CD4-positive, alpha-beta T cell treated with Interleukin-6 at 100 ng/mL for 8 hours (primary cell): ENCODE measurements around the gene ICAM2.
"Not testable (repeated sequence)": the region's sequence is repeated elsewhere in the genome, so short reads cannot be mapped to it uniquely, and the experiment has no call there.

Experiments used
- DNase-seq: peaks from one replicate; pipeline ENCODE4 v3.0.0-alpha.2; 2020; ENCODE audit warnings: mixed read lengths, low spot score

The ICAM2 gene

GRCh38 chr17:64009571-64010402, 10.6 kb downstream of the ICAM2 start:
- no peak for DNase-seq

DNA sequence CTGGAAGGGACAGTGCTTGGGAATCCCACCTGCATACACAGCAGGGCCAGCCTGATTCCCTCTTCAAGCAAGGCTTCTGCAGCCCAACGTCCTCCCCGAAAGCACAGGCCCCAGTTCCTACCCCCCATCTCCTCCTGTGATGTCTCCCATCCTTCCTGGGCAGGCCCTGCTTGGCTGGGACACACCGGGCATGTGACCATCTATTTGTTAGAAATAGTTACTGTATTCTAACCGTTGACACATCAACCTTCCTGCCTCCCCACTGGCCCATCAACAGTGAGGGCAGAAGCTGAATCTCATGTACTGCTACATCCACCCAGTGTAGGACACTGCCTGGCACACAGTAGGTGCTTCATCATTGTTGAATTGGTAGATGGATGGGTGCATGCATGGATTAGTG, 11.6 kb downstream of the ICAM2 start:
- no peak for DNase-seq

- no peak for DNase-seq
Measured at GRCh38 chr17:64008346-64008745, 12.1 kb downstream of the ICAM2 start.

DNA sequence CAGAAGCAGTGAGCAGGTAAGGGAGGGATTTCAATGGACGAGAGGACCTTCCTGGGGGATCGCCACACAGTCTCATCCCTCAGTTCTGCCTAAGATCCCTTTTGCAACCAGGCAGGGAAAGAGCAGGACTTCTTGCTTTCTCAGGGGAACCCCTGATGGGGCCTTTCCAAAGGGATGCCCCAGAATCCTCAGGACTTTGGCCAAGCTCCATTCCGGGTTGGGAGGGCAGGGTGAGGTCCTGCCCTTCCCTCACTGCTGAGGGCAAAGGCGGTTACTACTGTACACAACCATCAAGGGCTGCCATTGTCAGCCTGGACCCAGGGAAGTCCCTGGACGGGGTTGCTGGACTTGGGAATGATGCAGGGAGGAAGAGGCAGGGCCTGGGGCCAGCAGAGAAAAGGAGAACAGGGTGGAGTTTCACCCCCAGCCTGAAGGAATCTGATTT, 12.6 kb downstream of the ICAM2 start:
- DNase-seq, result no peak

DNA sequence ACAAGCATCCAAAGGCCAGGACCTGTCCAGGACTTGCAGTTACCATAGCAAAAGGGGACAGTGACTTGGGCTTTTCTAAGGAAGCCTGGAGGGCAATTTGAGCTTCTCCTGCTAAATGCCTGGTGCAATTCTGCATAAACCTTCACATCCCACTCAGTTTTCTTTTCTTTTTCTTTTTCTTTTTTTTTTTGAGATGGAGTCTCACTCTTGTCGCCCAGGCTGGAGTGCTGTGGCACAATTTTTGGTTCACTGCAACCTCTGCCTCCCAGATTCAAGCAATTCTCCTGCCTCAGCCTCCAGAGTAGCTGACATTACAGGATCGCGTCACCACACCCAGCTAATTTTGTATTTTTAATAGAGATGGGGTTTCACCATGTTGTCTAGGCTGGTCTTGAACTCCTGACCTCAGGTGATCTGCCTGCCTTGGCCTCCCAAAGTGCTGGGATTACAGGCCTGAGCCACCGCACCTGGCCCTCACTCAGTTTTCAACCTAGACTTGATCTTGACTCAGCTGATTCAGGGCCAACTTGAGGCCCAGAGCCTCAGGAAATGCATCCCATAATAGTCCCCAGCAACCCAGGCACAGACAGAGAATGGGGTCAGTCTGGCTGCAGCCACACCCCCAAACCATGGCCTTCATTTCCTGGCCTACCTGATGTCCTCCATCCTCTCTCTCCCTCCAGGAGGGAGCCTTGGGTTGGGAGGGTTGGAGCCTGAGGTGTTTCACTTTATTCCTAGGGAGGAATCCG, 13.2 kb downstream of the ICAM2 start:
- not testable (repeated sequence) for DNase-seq

DNA sequence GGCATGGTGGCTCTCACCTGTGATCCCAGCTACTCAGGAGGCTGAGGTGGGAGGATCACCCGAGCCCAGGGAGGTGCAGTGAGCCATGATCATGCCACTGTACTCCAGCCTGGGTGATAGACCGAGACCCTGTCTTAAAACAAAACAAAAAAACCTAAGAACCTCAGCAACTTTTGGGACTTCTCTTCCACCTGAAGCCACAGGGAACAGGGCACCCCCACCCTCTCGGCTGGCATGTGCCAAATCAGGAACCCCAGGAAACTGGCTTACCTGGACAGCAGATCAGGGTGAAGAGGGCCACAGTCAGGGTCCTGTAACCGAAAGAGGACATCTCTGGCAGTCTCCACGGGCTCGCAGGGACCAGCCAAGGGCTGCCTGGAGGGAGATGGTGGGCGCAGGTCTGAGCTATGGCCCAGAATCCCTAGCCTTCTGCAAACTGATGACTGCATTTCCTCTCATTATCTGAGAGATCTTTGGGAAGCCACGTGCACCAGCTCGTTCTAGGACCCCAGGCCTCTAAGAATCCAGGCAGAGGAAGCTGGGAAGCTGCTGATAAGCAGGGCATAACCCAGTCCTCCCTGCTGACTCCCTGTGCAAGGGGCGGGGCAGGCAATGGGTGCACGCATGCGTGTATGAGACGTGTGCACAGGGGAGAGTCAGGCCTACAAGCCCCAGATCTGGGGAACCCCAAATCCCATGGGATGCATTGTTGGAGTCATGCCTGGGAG, 13.9 kb downstream of the ICAM2 start:
- DNase-seq, result no peak

DNA sequence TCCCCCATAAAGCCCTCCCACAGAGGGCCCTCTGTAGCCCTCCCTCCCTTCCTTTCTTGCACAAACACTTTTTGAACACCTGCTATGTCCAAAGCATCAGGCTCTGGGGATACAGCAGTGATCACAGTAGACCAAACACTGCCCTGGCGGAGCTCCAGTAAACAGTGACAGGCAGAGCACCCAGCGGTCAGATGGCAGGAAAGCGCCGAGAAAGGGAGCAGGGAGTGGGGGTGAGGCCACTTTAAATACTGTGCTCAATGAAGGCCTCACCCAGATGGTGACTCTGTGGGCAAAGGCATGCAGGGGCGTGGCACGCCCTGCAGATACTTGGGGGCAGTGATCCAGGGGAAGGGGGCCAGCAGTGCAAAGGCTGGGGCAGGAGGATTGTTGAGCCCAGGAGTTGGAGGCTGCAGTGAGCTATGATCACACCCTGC, 14.7 kb downstream of the ICAM2 start:
- DNase-seq, result no peak

DNA sequence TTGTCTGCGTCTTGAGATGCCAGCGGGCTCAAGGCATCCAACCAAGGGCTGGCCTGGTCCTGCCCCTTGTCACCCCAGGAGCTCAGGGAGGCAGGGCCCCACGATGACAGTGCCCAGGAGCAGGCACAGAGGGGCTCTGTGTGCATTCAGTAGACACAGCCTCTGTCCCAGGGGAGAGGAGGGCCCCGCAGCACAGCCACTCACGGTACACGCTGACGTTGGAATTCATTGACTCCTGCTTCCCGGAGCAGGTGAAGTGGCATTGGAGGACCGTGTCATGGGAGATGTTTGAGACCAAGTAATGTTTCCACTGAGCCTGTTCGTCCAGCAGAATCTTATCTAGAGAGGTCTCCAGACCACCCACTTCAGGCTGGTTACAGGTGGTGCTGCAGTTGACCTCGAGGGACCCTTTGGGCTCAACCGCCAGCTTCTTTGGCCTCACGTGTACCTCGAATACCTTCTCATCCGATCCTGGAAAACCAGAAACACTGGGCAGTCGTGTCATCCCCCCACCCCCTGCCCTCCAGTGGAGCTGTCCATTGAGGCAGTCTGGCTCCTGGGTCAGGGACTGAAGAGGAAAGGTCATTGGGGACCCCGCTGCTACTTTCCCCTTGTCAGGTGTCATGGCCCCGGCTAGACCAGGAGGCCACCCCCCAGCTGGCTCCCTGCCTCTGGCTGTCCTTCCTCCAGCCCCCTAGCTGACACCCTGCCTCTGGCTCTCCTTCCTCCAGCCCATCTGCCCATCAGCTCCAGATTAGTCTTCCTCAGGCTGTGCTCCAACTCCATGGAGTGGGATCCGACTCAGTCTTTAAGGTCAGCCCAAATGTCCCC, 15.3 kb downstream of the ICAM2 start:
- DNase-seq, result no peak

DNA sequence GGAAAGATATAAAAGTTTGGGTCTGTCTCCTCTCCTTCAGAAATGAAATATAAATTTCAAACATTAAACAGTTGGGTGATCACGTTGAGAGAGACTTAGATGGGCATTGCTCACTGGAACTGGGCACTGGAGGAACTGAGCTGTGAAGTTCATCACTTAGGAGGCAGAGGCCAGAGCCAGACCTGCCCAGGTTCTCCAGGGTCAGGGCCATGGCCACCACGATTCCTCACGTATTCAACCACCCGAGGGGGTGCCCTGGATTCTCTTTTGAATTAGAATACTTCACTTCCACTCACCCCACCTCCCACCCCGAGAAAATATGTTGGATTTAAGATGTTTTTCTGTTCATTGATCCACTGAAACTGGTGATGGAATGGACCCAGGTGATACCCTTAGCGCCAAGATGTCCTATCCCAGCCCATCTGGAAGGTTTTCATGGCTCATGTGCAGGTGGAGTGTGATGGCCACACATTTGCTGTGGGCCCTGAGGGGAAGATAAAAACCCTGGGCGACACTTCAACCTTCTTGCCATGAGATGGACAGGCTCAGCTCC, 16.1 kb downstream of the ICAM2 start:
- no peak for DNase-seq

DNA sequence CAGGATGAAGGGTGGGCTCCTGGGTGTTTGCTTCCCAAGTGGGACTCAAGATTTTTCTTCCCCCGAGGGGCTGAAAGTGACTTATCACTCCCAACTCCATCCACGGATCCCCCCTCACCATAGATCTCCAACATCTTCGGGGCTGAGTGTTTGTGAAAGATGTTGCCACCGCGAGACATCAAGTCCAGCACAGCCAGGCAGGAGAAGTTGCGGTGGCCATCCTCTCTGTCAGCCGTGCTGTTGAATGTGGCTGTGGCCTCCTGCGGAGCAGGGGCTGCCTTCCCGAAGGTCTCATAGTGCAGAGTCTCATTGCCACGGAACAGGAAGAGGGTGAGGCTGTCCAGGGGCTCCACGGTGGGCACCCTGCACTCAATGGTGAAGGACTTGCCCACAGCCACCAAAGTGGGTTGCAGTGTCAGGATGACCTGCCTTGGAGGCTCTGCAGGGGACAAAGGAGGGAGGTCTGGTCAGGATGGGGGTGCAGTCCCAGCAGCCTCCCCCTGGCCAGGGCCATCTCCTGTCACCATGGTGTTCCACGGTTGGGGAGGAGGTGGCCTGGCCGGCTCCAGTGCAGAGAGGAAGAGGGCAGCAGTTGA, 16.8 kb downstream of the ICAM2 start:
- DNase-seq, result no peak

- DNase-seq, result no peak
Measured at GRCh38 chr17:64002658-64003525, 17.5 kb downstream of the ICAM2 start.

GRCh38 chr17:64001763-64002529, 18.5 kb downstream of the ICAM2 start:
- no peak for DNase-seq

DNA sequence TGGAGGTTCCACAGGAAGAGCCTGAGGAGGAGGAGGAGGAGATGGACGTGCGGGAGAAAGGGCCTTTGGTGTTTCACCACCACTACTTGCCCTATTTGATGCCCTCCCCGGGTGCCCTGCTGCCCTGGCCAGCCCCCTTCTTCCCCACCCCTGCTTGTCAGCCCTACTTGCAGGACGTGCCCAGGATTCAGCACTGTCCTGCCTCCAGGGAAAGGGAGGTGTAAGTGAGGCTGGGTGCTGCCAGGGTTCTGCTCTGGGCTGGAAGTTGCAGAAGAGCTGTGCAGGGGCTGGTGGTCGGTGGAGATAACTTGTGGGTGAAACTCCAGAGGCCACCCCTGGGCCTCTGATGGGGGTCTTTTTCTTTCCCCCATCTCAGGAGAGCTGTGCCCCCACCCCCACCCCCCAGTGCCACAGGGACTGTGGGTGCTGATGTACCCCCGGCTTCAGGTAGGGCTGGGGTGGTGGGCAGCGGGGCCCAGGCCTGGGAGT, 19.3 kb downstream of the ICAM2 start:
- DNase-seq, result no peak

DNA sequence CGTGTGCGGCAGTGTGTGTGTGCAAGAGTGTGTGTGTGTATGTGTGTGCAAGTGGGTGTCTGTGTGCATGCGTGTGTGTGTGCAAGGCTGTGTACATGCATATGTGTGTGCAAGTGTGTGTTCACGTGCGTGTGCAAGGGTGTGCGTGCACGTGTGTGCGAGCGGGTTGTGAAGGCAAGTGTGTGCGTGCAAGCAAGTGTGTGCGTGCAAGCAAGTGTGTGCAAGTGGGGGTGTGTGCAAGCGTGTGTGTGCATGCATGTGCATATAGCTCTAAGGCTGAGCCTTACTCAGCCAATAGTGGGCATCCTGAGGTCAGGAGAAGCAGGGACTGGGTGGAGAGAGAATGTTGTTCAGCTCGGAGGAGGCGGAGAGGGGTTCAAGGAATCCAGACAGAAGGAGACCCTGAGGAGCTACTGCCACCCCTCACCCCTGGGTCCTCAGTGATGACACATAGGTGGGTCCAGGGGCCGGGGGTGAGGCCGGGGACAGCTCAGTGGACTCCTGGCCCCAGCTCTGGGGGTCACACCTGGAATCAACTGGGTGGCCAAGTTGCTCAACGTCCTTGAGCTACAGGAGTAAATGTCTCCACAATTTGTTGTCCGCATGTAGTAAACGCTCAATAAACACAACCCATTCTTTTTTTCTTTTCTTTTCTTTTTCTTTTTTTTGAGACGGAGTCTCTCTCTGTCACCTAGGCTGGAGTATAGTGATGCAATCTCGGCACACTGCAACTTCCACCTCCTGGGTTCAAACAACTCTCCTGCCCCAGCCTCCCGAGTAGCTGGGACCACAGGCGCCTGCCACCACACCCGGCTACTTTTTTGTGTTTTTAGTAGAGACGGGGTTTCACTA, 20.5 kb downstream of the ICAM2 start:
- no peak for DNase-seq

DNA sequence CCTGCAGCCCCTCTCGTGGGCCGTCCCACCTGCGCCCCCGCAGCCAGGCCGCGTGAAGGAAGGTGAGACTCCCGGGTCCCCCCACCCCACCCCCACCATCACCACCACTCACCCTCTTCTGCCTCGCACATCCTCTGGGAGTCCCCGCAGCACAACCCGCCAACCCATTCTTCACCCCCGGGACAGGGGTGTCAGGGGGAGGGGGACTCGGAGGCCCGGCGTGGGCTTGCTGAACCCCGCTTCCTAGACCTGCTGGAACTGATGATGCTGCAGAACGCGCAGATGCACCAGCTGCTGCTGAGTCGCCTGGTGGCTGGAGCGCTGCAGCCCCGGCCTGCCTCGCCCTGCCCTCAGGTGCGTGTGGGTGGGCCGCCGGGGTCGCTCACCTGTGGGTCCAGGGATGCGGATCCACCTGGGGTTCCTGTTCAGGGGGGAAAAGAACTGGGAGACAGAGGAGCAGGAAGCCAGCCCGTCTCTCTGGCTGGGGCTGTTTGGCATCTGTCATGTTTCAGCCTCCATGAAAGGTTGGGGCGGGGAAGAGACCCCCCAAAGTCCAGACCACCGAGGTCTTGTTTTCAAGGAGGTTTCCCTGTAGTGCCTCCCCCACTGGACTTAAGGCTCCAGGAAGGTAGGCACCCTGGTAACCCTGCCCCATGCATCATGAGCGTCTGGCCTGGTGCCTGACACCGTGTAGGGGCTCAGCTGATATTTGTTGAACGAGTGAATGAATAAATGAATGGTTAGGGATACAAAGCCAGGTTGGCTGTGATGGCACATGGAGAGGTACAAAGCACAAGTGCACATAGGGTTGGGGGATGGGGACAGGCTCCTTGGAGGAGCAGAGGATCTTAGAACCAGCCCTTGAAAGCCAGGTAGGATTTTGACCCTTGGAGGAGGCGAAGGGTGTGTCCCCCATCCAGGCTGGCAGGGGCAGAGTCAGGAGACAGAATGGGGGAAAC, 21.4 kb downstream of the ICAM2 start:
- DNase-seq, result no peak

- DNase-seq, result peak; percentile 71
Measured at GRCh38 chr17:63998050-63998720, 22.2 kb downstream of the ICAM2 start, which contains the start of gene PRR29. TSS of gene PRR29 (plus strand) at chr17:63998351. CDS start at chr17:63998365, 14 bp downstream.
